Measurements from ENCODE around the gene FAM111B.

DNA sequence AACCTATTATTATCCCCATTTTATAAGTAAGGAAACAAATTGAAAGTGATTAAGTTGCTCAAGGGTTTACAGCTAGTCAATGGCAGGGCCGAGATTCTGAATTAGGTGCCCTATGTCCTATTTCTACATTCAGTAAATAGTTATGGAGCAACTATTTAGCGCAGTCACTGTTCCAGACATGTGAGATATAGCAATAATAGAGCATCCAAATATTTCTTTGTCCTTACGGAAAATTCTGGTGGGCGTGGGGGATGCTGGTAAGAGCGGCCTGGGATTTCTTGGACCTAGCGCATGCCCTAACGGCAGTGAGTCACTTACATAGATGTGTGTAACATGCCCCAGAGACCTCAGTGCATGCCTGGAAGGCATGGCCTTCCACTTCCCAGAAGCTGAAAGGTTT, 69.3 kb downstream of the FAM111B start:
- TF ChIP-seq SP1 (IDR thresholded peaks at IDR 0.05) (no peak), FOXM1 (IDR thresholded peaks at IDR 0.05; ENCODE audit: borderline replicate concordance) (no peak), FOXA1 (IDR thresholded peaks at IDR 0.05) (no peak), ELF4 (IDR thresholded peaks at IDR 0.05) (no peak), BHLHE40 (IDR thresholded peaks at IDR 0.05; ENCODE audit: borderline replicate concordance) (no peak), L3MBTL2 (conservative IDR thresholded peaks at IDR 0.05) (no peak)
